Astrocyte of the spinal cord (primary cell): ENCODE results near the gene ARIH2.
A peak's percentile ranks its signal among the peaks of the same experiment; 100 is the strongest.

Experiments
- DNase-seq: peaks from one replicate; pipeline ENCODE4 v3.0.0; 2011; ENCODE audit warnings: low read depth, low spot score
- H3K4me3 ChIP-seq: 2 replicates; pipeline ENCODE4 v1.5.1; 2011; ENCODE audit warnings: low read depth, mild to moderate bottlenecking, low read length, moderate library complexity
- CTCF ChIP-seq: IDR thresholded peaks from 2 replicates; pipeline ENCODE4 v1.5.1; 2012; ENCODE audit warnings: low read depth, mild to moderate bottlenecking, low read length, inconsistent platforms
- in situ Hi-C: cut with HindIII; loops from 2 replicates; pipeline ENCODE4 v1.10.0; 2017; ENCODE audit warnings: low sequenced_read_pairs

ARIH2 gene

GRCh38 chr3:49026536-49026935 is 107.9 kb downstream of the ARIH2 start:
- in situ Hi-C loops, result no loop called here
- no peak overlapping the region for H3K4me3 ChIP-seq
- no peak for TF ChIP-seq CTCF
- no peak for DNase-seq

GRCh38 chr3:49027634-49028033 is 109.0 kb downstream of the ARIH2 start:
- in situ Hi-C loops, result no loop called here
- no peak for DNase-seq
- TF ChIP-seq CTCF, result no peak
- H3K4me3 ChIP-seq, result no peak overlapping the region

GRCh38 chr3:49028298-49028672 is 109.6 kb downstream of the ARIH2 start:
- H3K4me3 ChIP-seq, result peak overlapping the region; percentile 82
- in situ Hi-C loops, result no loop called here
- TF ChIP-seq CTCF, result no peak
- DNase-seq, result no peak

GRCh38 chr3:49028673-49029562 is 110.3 kb downstream of the ARIH2 start, which contains the start of gene IMPDH2:
Gene IMPDH2, minus strand, starts transcription at chr3:49029398. Its CDS starts 48 bp downstream, at chr3:49029350.
- in situ Hi-C loops, result no loop called here
- TF ChIP-seq CTCF, result peak; percentile 6
- DNase-seq, result peak; percentile 93
- peak within 1 kb of the TSS; percentile 82 for H3K4me3 ChIP-seq

GRCh38 chr3:49029563-49029884 is 110.9 kb downstream of the ARIH2 start:
- no peak overlapping the region for H3K4me3 ChIP-seq
- in situ Hi-C loops, result no loop called here
- TF ChIP-seq CTCF, result no peak
- no peak for DNase-seq

GRCh38 chr3:49030321-49030720 is 111.7 kb downstream of the ARIH2 start:
- no peak for TF ChIP-seq CTCF
- no peak for DNase-seq
- in situ Hi-C loops, result no loop called here

More at GRCh38 chr3:49030321-49030720, 111.7 kb downstream of the ARIH2 start:
- no peak overlapping the region for H3K4me3 ChIP-seq
